Rectal smooth muscle tissue (tissue), 1 donor: ENCODE measurements around the gene ARID3C.

Source experiments
- H3K27ac ChIP-seq: one replicate; pipeline ENCODE4 v1.7.0; 2013; ENCODE audit warnings: low read depth, low read length, inconsistent platforms
- H3K27me3 ChIP-seq: one replicate; pipeline ENCODE4 v1.7.0; 2013; ENCODE audit warnings: low read length; ENCODE audit not compliant: control insufficient read depth, insufficient read depth
- H3K36me3 ChIP-seq: one replicate; pipeline ENCODE4 v1.7.0; 2013; ENCODE audit warnings: low read length; ENCODE audit not compliant: control insufficient read depth, insufficient read depth
- H3K4me1 ChIP-seq: one replicate; pipeline ENCODE4 v1.7.0; 2013; ENCODE audit warnings: low read length; ENCODE audit not compliant: control insufficient read depth, insufficient read depth
- H3K4me3 ChIP-seq: one replicate; pipeline ENCODE4 v1.7.0; 2013; ENCODE audit warnings: low read length
- H3K9ac ChIP-seq: one replicate; pipeline ENCODE4 v1.7.0; 2013; ENCODE audit warnings: low read length

The ARID3C gene

GRCh38 chr9:34574571-34574970 lies 54.3 kb downstream of the ARID3C start:
- no peak overlapping the region for H3K27ac ChIP-seq
- H3K4me1 ChIP-seq: peaks cover 3% of the 10 kb centered on the region
- no peak overlapping the region for H3K9ac ChIP-seq
- H3K36me3 ChIP-seq: no peaks in the 10 kb centered on the region
- H3K27me3 ChIP-seq: peaks cover 21% of the 10 kb centered on the region
- H3K4me3 ChIP-seq: no peak overlapping the region

GRCh38 chr9:34573599-34574325 lies 55.1 kb downstream of the ARID3C start:
- H3K9ac ChIP-seq: no peak overlapping the region
- H3K27me3 ChIP-seq: peaks cover 18% of the 10 kb centered on the region
- no peak overlapping the region for H3K27ac ChIP-seq
- H3K4me1 ChIP-seq: peaks cover 3% of the 10 kb centered on the region
- H3K36me3 ChIP-seq: no peaks in the 10 kb centered on the region
- H3K4me3 ChIP-seq: no peak overlapping the region

- H3K9ac ChIP-seq: no peak overlapping the region
- H3K4me1 ChIP-seq: no peaks in the 10 kb centered on the region
- H3K27me3 ChIP-seq: peaks cover 11% of the 10 kb centered on the region
- H3K27ac ChIP-seq: no peak overlapping the region
- H3K36me3 ChIP-seq: no peaks in the 10 kb centered on the region
- no peak overlapping the region for H3K4me3 ChIP-seq
Measured at GRCh38 chr9:34572628-34573027, 56.2 kb downstream of the ARID3C start.

GRCh38 chr9:34572092-34572491 lies 56.8 kb downstream of the ARID3C start:
- H3K4me3 ChIP-seq: no peak overlapping the region
- H3K36me3 ChIP-seq: no peaks in the 10 kb centered on the region
- no peak overlapping the region for H3K27ac ChIP-seq
- no peaks in the 10 kb centered on the region for H3K4me1 ChIP-seq
- H3K27me3 ChIP-seq: peaks cover 6% of the 10 kb centered on the region
- H3K9ac ChIP-seq: no peak overlapping the region

GRCh38 chr9:34571481-34571810 lies 57.4 kb downstream of the ARID3C start:
- no peak overlapping the region for H3K27ac ChIP-seq
- no peaks in the 10 kb centered on the region for H3K4me1 ChIP-seq
- no peak overlapping the region for H3K9ac ChIP-seq
- no peaks in the 10 kb centered on the region for H3K36me3 ChIP-seq
- peaks cover 2% of the 10 kb centered on the region for H3K27me3 ChIP-seq
- H3K4me3 ChIP-seq: no peak overlapping the region
